GM19452 (cell line): ENCODE measurements around the gene MMP1.

Source experiments
- ATAC-seq: cut with Tn5 transposase; IDR thresholded peaks from one replicate; pipeline ENCODE4 v1.9.1; 2021; ENCODE audit not compliant: unreplicated experiment

MMP1 gene

GRCh38 chr11:102798012-102798746 is at the start of gene MMP1:
Gene MMP1 (minus strand): TSS chr11:102798160. CDS start chr11:102798092, 68 bp downstream.
- ATAC-seq, result no peak

- ATAC-seq, result no peak
Measured at GRCh38 chr11:102846292-102846691, 48.3 kb upstream of the MMP1 start.

GRCh38 chr11:102843489-102843888 is 45.5 kb upstream of the MMP1 start, which contains the start of gene MMP3:
Gene MMP3 (minus strand): TSS chr11:102843609. CDS start chr11:102843546, 63 bp downstream.
- ATAC-seq, result no peak

GRCh38 chr11:102842930-102843329 is 45.0 kb upstream of the MMP1 start:
- ATAC-seq, result no peak

GRCh38 chr11:102840018-102840417 is 42.1 kb upstream of the MMP1 start:
- ATAC-seq, result no peak

- ATAC-seq, result no peak
Measured at GRCh38 chr11:102837646-102838045, 39.7 kb upstream of the MMP1 start.

GRCh38 chr11:102837156-102837555 is 39.2 kb upstream of the MMP1 start:
- no peak for ATAC-seq

GRCh38 chr11:102836290-102836875 is 38.4 kb upstream of the MMP1 start:
- ATAC-seq, result no peak

GRCh38 chr11:102833731-102834130 is 35.8 kb upstream of the MMP1 start:
- no peak for ATAC-seq

- ATAC-seq, result no peak
Measured at GRCh38 chr11:102832612-102833011, 34.7 kb upstream of the MMP1 start.

GRCh38 chr11:102831489-102832440 is 33.8 kb upstream of the MMP1 start:
- ATAC-seq, result no peak

- no peak for ATAC-seq
Measured at GRCh38 chr11:102831128-102831488, 33.1 kb upstream of the MMP1 start.

GRCh38 chr11:102830001-102830727 is 32.2 kb upstream of the MMP1 start:
- ATAC-seq, result no peak

GRCh38 chr11:102829316-102830000 is 31.5 kb upstream of the MMP1 start:
- ATAC-seq, result no peak

GRCh38 chr11:102824556-102824955 is 26.6 kb upstream of the MMP1 start:
- ATAC-seq, result no peak

GRCh38 chr11:102819491-102819890 is 21.5 kb upstream of the MMP1 start:
- ATAC-seq, result no peak

GRCh38 chr11:102813484-102813883 is 15.5 kb upstream of the MMP1 start:
- ATAC-seq, result no peak

- ATAC-seq, result no peak
Measured at GRCh38 chr11:102812188-102812587, 14.2 kb upstream of the MMP1 start.

GRCh38 chr11:102810950-102811660 is 13.1 kb upstream of the MMP1 start:
- ATAC-seq, result no peak

GRCh38 chr11:102809971-102810370 is 12.0 kb upstream of the MMP1 start:
- ATAC-seq, result no peak
